NCI-H345 treated with DMSO at 0.1 percent for 48 hours (cell line): ENCODE results near the gene EXOC4.
A peak's percentile ranks its signal among the peaks of the same experiment; 100 is the strongest.

ENCODE experiments used
- DNase-seq: peaks from one replicate; lab custom pipeline; 2025; ENCODE audit not compliant: unreplicated experiment; lab: John Stamatoyannopoulos, UW

Gene EXOC4

DNA sequence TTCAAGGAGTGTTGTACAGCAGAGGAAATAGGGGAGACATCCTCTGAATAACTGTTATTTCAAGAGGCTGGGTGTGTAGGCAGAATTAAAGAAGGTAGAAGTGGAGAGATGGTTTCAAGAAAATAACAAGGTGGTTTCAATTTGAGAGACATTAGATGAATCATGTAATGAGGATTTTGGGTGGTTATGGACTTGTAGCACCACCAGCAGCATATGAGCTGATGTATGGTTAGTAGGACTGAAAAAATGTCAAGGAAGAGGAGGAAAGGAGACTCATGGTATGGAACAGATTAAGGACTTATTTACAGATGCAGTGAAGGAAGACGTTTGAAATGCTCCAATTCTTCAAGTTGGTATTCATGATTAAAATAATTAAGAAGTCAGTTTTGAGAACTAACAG, 166.2 kb downstream of the EXOC4 start:
- DNase-seq, result no peak

DNA sequence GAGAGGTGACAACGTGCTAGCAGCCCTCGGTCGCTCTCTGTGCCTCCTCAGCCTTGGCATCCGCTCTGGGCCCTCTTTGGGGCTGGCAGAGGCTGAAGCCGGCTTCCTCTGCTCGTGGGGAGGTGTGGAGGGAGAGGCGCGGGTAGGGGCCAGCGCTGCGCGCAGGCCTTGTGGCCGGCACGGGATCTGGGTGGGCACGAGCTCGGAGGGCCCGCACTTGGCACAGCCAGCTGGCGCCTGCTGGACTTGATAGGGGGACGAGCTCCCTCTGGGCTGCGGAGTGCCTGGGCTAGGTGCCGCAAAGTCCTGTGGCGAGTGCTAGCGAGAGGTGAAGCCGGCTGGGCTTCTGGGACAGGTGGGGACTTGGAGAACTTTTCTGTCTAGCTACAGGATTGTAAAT, 170.7 kb downstream of the EXOC4 start:
- DNase-seq, result no peak

DNA sequence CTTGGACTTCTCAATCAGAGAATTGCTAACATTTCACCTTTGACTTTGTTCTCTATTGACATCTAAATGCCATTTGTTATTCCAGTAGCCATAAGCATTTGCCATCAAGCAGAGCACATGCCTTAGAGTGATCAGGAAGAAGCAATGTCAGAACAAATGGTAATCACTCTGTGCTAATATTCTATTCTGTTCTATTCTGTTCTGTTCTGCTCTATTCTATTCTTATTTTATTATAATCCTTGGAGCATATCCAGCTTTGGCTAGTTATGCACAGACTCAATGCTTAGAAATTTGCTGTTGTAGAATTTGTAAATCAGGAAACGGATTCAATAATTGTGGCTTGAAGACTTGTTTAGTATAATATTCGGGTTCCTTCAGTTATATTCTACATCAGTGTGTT, 175.4 kb downstream of the EXOC4 start:
- no peak for DNase-seq

DNA sequence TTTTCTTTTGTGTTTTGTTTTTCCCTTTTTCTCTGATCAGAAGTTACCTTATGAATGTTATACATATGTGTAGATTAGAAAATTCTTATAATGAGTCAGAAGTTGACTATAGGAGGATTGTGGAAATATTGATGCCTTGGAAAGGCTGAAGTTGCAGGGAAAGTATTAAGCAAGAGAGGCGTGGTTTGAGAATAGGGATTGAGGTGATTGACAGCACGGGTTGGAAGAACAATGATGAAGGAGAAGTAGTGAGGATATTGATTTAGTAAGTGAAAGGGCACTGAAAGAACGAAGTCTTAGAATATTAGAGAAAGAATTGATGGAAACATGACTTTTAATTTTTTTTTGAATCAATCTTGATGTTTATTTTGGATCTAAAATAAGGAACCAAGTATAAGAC, 176.0 kb downstream of the EXOC4 start:
- DNase-seq, result no peak

DNA sequence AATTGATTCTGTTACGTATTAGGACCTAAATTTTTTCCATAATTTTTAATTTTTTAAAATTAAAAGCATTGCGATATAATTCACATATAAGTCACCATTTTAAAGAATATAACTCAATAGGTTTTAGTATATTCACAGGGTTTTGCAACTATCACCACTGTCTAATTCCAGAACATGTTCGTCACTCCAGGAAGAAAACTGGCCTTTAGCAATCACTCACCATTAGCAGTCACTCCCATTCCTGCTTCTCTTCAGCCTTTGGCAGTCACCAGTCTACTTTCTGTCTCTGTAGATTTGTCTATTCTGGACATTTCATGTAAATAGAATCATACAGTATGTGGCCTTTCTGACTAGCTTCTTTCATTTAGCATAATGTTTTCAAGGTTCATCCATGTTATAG, 176.5 kb downstream of the EXOC4 start:
- DNase-seq, result no peak

DNA sequence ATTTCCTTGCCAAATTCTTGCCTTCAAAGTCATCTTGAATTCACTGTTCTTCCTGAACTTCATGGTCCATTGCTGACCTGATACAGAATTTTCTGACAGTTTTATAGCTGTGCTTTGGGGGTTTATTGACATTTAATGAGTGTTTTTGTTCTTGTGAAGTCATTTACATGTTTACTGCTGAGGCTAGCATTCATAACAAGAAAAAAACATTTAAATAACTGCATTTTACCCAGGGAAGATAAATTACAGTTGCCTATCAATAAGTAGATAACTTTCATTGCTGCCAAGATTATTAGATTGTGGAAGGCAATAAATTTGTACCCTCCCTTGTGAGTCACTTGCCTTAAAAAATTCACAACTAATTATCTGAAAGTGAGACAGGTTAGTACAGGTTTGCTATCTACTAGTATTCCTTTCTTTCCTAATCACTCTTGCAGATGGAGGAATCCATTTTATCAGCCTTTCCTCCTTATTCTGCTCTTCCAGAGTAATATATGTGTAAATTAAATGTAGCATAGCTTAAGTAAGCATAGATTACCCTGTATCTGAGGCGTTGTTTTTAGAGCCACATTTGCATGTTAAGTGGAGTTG, 178.4 kb downstream of the EXOC4 start:
- no peak for DNase-seq

DNA sequence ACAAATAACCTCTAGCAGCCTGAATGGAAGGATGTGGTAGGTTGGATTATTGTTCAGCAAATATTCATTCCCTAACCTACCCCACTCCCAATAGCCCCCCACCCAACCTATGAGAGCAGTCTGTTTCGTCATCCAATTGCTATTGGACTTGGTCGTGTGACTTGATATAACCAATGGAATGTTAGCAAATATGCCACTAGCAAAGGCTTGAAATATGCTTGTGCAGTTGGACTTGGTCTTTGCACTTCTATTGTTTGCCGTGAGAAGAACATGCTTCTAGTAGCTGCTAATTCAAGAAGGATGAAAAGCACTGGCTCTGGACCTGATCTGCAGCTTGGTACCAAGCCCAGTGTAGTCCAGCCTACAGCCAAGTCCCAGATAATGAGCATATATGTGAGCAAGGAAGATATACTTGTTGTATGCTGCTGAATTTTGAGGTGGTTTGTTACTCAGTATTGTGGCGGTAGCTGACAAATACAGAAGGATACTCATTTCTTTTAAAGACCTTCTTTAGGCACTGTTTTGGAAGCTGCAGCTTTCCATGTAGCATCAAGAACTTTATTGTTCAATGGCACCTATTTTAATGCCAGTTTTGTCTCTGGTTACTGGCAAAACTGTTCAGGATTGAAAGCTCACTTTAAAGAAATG, 180.4 kb downstream of the EXOC4 start:
- no peak for DNase-seq

DNA sequence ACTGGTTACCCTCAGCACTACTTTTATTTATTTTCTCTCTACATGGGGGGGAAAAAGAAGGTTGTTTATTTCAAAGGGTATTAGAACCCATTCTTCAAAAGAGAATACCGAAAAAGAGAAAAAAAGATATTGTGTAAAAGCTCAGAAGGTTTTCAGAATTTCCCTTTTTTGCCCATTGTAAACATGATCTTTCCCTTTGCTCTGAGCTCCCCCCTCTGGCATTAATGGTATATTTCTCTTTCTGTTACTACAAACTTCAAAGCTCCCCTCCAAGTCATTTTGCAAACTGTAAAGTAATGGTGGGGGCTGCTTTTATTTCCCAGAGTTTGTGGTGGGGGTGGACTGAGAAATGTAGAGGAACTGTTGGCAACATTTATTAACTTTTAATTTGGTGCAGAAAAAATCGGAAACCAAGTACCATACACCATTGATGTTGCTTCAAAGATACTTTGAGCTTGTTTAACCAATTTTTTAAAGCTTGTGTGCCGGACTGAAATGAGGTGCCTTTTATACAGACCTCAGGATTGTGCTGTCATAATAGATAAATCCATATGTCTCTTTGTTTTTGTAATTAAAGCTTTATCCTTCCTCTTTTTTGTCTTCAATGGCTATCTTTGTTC, 181.5 kb downstream of the EXOC4 start:
- DNase-seq, result no peak

DNA sequence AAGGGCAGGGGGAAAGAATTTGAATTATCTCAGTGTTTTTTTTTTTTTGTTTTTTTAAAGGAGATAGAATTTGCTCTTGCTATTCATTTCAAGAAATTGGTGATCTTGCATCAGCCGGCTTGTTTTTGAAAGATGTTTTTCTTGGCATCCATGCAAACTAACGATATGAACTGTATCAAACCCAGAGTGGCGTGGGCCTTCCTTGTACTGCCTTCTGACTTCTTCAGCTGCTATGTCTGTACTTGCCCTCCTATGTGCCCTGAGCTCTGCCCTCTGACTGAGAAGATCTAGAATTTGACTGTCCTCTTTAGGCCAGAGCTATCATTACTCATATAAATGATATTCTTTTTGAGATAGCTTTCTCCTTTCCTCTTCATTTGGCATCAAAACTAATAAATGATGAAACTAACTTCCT, 183.1 kb downstream of the EXOC4 start:
- no peak for DNase-seq

DNA sequence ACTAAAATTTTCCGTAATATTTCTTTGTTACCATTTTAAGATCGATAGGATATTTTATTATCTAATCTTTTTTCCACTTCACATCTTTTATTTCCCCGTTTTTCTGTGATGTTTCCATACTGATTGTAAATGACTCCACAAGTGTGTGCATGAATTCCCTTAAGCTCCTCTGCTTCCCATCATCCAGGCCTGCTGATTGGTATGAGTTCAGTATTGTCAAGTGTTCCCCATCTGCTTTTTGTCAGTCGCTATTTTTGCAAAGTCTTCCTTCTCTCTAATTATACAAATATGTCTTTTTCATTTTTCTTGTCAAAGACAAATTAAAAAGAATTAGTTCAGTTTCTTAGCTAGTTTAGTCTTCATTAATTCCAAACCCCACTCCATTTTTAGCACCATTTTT, 184.7 kb downstream of the EXOC4 start:
- no peak for DNase-seq

DNA sequence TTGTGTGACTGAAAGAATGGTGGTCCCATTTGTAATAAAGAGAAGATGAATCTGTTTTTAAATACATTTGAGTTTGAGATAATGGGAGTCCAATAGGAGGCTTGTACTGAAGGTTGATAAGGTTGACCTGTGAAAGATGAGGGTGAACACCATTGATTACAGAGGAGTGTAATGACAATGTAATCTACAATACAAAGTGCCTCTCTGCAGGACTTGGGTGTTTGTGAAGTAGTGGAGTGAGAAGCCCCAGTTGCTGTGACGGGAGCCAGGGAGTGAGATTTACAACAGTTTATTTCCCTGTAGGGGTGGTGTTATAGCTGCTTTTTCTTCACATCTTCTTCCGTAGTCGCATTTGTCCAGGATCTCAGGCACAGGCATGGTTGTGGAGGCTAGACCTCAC, 189.9 kb downstream of the EXOC4 start:
- no peak for DNase-seq

DNA sequence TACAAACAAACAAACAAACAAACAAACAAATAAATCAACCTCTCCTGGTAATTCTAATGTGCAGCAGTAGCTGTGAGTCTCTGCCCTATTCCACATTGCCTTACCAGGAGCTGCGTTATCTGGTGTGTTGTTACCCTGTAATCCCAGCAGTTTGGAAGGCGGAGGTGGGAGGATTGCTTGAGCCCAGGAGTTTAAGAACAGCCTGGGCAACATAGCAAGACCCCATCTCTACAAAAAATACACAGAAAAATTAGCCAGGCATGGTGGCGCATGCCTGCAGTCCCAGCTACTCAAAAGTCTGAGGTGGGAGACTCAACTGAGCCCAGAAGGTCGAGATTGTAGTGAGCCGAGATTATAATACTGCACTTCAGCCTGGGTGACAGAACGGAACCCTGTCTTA, 192.7 kb downstream of the EXOC4 start:
- DNase-seq, result no peak

DNA sequence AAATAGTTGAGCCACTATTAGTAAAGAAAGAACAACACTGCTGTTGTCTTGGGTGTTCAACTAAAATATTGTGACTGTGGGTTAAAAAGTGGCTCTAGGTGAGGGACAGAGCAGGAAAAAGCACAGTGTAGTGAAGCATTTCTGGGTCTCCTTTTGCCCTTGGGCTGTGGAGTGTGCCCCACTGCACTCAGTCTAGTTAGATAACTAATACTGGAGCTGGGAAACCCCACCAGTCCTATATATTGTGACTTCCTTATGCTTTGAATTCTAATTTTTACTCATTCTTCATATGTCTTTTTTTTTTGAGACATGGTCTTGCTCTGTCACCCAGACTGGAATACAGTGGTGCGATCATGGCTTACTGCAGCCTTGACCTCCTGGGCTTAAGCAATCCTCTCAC, 195.1 kb downstream of the EXOC4 start:
- DNase-seq, result no peak

DNA sequence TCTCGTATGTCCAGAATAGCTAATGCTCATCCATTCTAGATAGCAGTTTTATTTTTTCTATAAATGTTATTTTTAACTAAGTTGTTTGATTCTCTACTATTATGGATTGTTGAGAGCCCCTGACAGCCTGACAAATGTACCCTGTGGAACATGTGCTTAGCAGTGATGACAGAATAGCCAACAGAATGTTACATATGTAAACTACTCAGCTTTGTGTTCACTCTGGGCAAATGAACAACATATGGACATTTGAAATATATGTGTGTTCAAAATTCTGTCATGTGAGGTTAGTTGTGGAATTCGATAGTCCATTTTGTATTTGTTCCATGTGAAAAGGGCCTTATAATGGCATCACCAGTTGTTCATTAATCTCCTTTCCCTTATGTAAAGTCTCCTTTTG, 199.7 kb downstream of the EXOC4 start:
- no peak for DNase-seq

DNA sequence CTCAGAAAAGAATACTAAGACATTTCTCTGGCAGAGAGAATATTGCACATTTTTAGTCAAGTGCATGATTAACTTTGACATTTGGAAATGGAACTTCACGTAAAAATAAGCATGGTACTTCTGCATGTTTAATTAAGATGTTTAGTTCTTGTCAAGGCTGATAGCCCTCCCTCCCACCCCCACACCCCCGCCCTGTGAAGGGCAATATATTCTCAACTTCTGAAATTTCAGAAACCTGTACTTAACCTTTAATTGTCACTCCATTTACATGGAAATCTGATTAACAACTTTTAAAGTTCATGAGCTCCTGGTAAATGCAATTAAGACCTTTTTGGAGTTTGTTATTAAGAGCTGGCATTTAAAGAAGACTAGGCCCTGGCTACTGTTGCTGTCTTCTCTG, 205.8 kb downstream of the EXOC4 start:
- DNase-seq, result no peak

DNA sequence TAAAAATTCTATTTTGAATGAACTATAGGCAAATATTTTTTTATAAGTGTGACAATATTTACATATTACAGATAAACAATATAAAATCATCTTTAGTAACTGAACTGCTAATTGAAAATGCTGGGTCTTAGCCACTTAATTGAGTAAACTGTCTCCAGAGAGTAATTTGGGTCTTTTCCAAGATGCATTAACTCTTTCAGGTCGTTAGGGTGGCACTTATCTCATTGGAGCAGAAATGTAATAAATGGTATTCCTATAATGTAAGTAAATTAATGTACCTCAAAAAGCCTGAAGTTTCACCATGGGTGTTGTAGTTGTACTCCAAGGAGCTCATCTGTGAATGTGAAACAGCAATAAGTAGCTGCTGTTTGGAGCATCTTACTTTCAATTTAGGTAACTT, 208.5 kb downstream of the EXOC4 start:
- no peak for DNase-seq

DNA sequence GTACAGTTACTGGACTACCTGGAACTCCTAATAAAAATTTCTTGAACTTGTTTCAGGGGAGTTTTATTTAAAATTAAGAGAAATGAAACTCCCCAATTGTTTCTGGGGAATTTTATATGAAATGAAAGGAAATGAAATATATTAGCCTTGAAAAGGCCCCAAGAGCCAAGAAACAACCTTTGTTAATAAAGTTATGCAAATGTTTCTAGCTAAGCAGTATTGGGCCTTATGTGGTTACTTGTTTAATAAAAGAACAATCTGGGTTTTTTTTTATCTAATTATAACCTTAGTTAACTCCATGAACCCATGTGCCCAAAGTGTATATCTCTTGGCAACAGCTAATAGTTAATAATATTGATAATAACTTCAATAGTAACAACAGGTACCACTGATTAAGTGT, 222.8 kb downstream of the EXOC4 start:
- no peak for DNase-seq

DNA sequence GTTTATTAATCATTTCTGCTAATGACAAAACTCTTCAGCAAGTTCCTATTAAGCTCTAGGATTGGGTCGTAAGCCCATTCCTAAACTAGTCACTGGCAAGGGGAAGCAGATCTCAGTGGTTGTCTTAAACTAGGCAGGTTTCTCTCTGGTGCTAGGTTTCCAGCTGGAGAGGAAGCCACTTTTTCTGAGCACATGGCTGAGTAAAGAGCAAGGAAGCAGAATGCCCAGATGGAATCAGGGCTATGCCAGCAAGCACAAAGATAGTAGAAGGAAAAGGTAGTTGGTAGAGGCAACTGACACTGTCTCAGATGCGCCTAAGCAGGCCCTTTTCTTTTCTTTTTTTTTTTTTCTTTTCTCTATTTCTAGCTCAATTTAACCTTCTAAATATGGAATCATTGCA, 224.9 kb downstream of the EXOC4 start:
- DNase-seq, result no peak

DNA sequence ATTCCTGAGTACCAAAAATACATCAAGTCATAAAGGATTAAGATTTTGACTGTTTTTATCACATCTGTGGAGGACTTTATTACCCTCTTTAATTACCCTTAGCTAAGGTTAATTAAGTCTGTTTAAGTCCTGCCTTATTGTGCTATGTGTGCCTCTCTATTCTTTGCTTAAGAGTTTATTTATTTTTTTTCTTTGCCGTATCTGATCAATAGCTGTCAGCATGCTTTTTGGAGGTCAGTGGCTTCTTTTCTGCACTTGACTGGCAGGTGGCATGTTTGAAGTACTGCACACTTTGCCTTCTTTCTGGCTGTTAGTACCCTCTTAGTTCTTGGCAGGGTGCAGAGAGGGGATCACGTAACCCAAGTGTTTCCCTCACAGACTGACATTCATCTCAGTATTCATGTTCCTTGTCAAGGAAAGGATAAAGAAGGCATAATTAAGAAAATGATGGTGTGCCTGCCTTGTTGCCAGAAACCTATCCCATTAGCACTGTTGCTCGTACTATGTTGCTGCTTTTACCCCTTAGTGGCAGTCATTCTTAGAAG, 225.8 kb downstream of the EXOC4 start:
- peak; percentile 78 for DNase-seq

DNA sequence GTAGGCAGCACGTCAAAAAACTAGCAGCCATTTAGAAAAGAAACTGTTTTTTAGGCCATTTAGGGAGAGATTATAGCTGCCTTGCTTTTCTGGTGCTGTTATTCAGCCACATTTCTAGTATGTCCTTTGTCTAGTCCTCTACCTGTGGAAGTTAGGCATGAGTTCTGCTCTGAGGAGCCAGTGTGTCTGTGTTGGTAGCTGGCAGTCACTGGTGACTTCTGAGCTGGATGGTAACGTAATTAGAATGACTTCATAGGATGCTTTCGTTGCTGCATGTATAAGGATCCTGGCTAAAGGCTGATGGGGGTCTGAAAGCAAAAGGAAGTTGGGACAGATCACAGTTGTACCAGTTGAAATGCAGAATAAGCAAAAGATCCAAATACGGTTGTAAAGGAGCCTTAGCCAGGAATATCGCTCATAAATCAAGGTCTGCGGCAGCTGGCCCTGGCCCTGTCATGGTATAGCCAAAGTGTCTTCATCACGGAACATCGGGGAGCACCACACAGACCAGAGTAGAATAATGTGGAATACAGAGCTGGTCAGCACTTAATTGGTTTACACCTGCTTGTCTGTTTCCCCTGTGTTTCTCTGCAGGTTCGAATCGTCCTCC, 226.7 kb downstream of the EXOC4 start:
- DNase-seq, result no peak

DNA sequence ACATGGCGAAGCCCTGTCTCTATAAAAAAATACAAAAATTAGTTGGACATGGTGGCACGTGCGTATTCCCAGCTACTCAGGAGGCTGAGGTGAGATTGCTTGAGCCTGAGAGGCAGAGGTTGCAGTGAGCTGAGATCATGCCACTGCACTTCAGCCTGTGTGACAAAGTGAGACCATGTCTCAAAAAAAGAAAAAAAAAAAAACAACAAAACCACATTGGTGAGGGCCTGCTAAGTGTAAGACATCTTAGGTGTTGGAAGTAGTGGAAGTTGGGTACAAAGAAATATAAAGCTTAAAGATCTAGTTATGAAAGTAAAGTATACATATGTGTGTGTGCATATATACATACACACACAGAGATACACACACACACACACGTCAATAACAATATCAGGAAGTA, 228.0 kb downstream of the EXOC4 start:
- no peak for DNase-seq

DNA sequence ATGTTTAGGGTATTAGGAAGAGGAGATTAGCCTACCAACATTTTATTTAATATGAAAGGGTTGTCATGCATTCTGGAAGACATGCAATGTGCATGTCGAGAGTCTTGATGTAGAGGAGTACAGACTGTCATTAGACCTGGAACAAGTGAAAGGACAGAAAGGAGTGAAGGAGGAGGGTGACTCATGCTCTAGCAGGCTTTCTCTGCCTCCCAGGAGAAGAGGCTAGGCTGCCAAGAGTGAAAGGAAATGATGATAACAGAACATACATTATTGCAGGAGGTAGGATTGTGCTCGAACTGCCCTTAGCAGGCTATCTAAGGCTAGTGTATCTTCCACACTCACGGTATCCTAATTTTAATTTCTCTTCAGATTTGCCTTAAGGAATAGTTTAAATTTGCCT, 228.8 kb downstream of the EXOC4 start:
- no peak for DNase-seq
